Neuronal stem cell (in vitro differentiated cells): Measurements from ENCODE around the gene DPEP3.
A peak's percentile ranks its signal among the peaks of the same experiment; 100 is the strongest.

Experiments
- DNase-seq: peaks from one replicate; pipeline ENCODE4 v3.0.0-alpha.2; 2013; ENCODE audit warnings: low spot score
- H2AFZ ChIP-seq: one replicate; pipeline ENCODE4 v1.6.1; 2013; ENCODE audit warnings: mild to moderate bottlenecking, low read length, inconsistent platforms
- H2AK5ac ChIP-seq: 2 replicates; pipeline ENCODE4 v1.6.1; 2013; ENCODE audit warnings: low read depth, mild to moderate bottlenecking, inconsistent platforms, low read length, moderate library complexity, mixed read lengths
- H2BK120ac ChIP-seq: 2 replicates; pipeline ENCODE4 v1.6.1; 2013; ENCODE audit warnings: low read depth, mild to moderate bottlenecking, inconsistent platforms, low read length, moderate library complexity, mixed read lengths
- H2BK12ac ChIP-seq: one replicate; pipeline ENCODE4 v1.6.1; 2013; ENCODE audit warnings: low read length, inconsistent platforms
- H2BK15ac ChIP-seq: 2 replicates; pipeline ENCODE4 v1.6.1; 2013; ENCODE audit warnings: mild to moderate bottlenecking, low read length, inconsistent platforms, mixed read lengths
- H2BK5ac ChIP-seq: one replicate; pipeline ENCODE4 v1.6.1; 2013; ENCODE audit warnings: inconsistent platforms, mild to moderate bottlenecking, low read length, moderate library complexity
- H3K14ac ChIP-seq: one replicate; pipeline ENCODE4 v1.6.1; 2013; ENCODE audit warnings: low read length, inconsistent platforms
- H3K18ac ChIP-seq: 2 replicates; pipeline ENCODE4 v1.6.1; 2013; ENCODE audit warnings: low read length, inconsistent platforms
- H3K23ac ChIP-seq: 2 replicates; pipeline ENCODE4 v1.6.1; 2013; ENCODE audit warnings: low read depth, mild to moderate bottlenecking, mixed read lengths, low read length, inconsistent platforms; ENCODE audit not compliant: poor library complexity
- H3K27ac ChIP-seq: replicated peaks from 3 replicates; pipeline ENCODE4 v1.5.1; 2013; ENCODE audit warnings: low read length, inconsistent platforms
- H3K27me3 ChIP-seq, 3 experiments: 2 replicates each; pipeline ENCODE4 v1.6.1; 2013; ENCODE audit warnings: low read length in 3 of 3, mild to moderate bottlenecking in 2 of 3, inconsistent platforms in 1 of 3, low read depth in 1 of 3, mixed read lengths in 1 of 3, moderate library complexity in 1 of 3; ENCODE audit not compliant: control insufficient read depth in 3 of 3, insufficient read depth in 3 of 3
- H3K36me3 ChIP-seq, 2 donors: replicated peaks in 1 of 2; 2 replicates each; pipeline ENCODE4 v1.6.1; 2013; ENCODE audit warnings: low read length in 2 of 2; ENCODE audit not compliant: control insufficient read depth in 2 of 2, insufficient read depth in 2 of 2
- H3K4ac ChIP-seq: 2 replicates; pipeline ENCODE4 v1.6.1; 2013; ENCODE audit warnings: inconsistent platforms, mild to moderate bottlenecking, low read length, moderate library complexity
- H3K4me1 ChIP-seq, 2 donors: 1 replicate in 1 of 2; 2 replicates in 1 of 2; pipeline ENCODE4 v1.6.1; 2013; ENCODE audit warnings: low read length in 2 of 2, low read depth in 1 of 2; ENCODE audit not compliant: control insufficient read depth in 2 of 2, insufficient read depth in 1 of 2
- H3K4me2 ChIP-seq: one replicate; pipeline ENCODE4 v1.6.1; 2013; ENCODE audit warnings: mild to moderate bottlenecking, low read length, inconsistent platforms; ENCODE audit not compliant: insufficient read depth, poor library complexity, severe bottlenecking
- H3K4me3 ChIP-seq, 2 donors: 2 replicates each; pipeline ENCODE4 v1.5.1; 2013; ENCODE audit warnings: low read length in 2 of 2, mild to moderate bottlenecking in 2 of 2, inconsistent platforms in 1 of 2, moderate library complexity in 1 of 2
- H3K79me1 ChIP-seq: one replicate; pipeline ENCODE4 v1.6.1; 2013; ENCODE audit warnings: low read depth, mild to moderate bottlenecking, inconsistent platforms, low read length, moderate library complexity
- H3K9ac ChIP-seq: one replicate; pipeline ENCODE4 v1.6.1; 2013; ENCODE audit warnings: mild to moderate bottlenecking, low read depth, low read length, inconsistent platforms; ENCODE audit not compliant: poor library complexity
- H3K9me3 ChIP-seq, 2 donors: replicated peaks in 1 of 2; 2 replicates each; pipeline versions ENCODE3 to v1.6.1; 2013; ENCODE audit warnings: low read length in 2 of 2, mild to moderate bottlenecking in 2 of 2, inconsistent platforms in 1 of 2, low read depth in 1 of 2, mixed read lengths in 1 of 2, moderate library complexity in 1 of 2; ENCODE audit not compliant: control insufficient read depth in 2 of 2, insufficient read depth in 1 of 2
- H4K8ac ChIP-seq: one replicate; pipeline ENCODE4 v1.6.1; 2013; ENCODE audit warnings: low read depth, mild to moderate bottlenecking, inconsistent platforms, low read length, moderate library complexity
- H4K91ac ChIP-seq: one replicate; pipeline ENCODE4 v1.6.1; 2013; ENCODE audit warnings: low read length, low read depth, mild to moderate bottlenecking, inconsistent platforms; ENCODE audit not compliant: poor library complexity
- WGBS, 2 donors: extraction: QIAGEN DNeasy Blood & Tissue Kit; methylation state at CpG; one replicate each; pipeline ENCODE4 v1.1.7; 2013; ENCODE audit warnings: missing lambda C conversion rate in 2 of 2, mixed read lengths in 1 of 2; ENCODE audit not compliant: insufficient read length in 2 of 2, insufficient replicate concordance in 1 of 2; ENCODE audit errors: extremely low coverage in 2 of 2; 5-methylcytosine and 5-hydroxymethylcytosine counted together

DPEP3 gene

DNA sequence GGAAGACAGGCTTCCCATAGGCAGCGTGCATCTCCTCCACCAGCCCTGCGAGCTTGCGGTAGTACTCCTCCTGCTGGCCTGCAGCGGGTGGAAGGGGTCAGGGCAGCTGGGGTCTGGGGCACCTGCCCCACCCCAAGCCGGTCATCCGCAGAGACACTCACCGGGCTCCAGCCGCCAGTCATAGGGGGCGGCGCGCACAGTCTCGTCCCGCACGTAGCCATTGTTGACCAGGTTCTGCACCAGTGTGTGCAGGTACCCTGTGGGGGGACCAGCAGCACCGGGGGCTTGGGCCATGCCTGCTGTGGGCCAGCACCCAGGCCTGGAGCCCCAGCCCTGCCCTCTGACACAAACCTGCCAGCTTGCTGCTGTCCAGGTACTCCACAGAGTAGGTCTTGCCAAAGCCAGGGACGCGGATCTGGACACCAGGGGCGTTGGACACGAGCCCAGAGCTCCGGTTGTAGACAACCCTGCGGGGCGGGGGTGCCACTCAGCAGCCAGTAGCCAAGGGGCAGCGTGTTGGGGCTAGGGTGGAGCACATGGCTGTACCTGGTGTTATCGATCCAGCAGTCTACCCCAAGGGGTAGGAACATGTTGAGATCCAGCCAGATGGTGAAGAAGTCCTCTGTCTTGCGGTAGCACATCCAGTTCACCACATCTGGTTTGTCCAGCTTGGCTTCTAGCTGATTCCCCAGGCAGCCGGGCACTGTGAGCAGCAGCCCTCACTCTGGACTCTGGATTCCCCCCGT is 37.6 kb downstream of the DPEP3 start:
- Histone ChIP-seq H3K27ac (no peak overlapping the region), H2BK5ac (no peak overlapping the region), H3K4me3 (peak overlapping the region in 1 of 2 donors; percentile 2), H3K18ac (peak overlapping the region; percentile 28), H3K23ac (peak overlapping the region; percentile 57), H3K14ac (no peak overlapping the region), H2AFZ (no peak overlapping the region), H2AK5ac (peak overlapping the region; percentile 81), H3K4me1 (peaks cover 7 to 9% of the 10 kb centered on the region in 2 donors), H3K27me3 (no peaks in the 10 kb centered on the region), H2BK120ac (no peak overlapping the region), H4K8ac (peak overlapping the region; percentile 82), H3K9me3 (peaks cover 0 to 2% of the 10 kb centered on the region in 2 donors), H2BK15ac (no peak overlapping the region), H2BK12ac (no peak overlapping the region), H3K36me3 (peaks cover 46 to 63% of the 10 kb centered on the region in 2 donors), H3K4me2 (no peak overlapping the region), H4K91ac (no peak overlapping the region), H3K79me1 (peaks cover 18% of the 10 kb centered on the region), H3K4ac (no peak overlapping the region), H3K9ac (peak overlapping the region; percentile 60)
- no CpG with 5 or more reads among the region's 27 CpGs for WGBS, 2 donors
- no peak for DNase-seq

- Histone ChIP-seq H3K27me3 (no peaks in the 10 kb centered on the region), H2BK15ac (no peak overlapping the region), H2AK5ac (no peak overlapping the region), H3K18ac (no peak overlapping the region), H2BK5ac (no peak overlapping the region), H3K36me3 (peaks cover 40 to 58% of the 10 kb centered on the region in 2 donors), H2BK12ac (no peak overlapping the region), H2BK120ac (no peak overlapping the region), H3K23ac (no peak overlapping the region), H2AFZ (no peak overlapping the region), H3K27ac (no peak overlapping the region), H3K4me2 (no peak overlapping the region), H3K4me3 (peak overlapping the region in 1 of 2 donors; percentile 2), H3K4me1 (peaks cover 8 to 11% of the 10 kb centered on the region in 2 donors), H4K8ac (no peak overlapping the region), H3K79me1 (peaks cover 18% of the 10 kb centered on the region), H3K9ac (no peak overlapping the region), H4K91ac (no peak overlapping the region), H3K4ac (no peak overlapping the region), H3K9me3 (peaks cover 0 to 2% of the 10 kb centered on the region in 2 donors), H3K14ac (no peak overlapping the region)
- DNase-seq = no peak
- WGBS, 2 donors = no CpG with 5 or more reads among the region's 6 CpGs
These were observed 38.1 kb downstream of the DPEP3 start for GRCh38 chr16:67942200-67942509.

GRCh38 chr16:67941469-67942199 is 38.7 kb downstream of the DPEP3 start:
- Histone ChIP-seq H3K23ac (no peak overlapping the region), H2BK5ac (no peak overlapping the region), H3K27me3 (no peaks in the 10 kb centered on the region), H4K91ac (no peak overlapping the region), H2BK15ac (no peak overlapping the region), H2BK12ac (no peak overlapping the region), H3K4ac (no peak overlapping the region), H3K18ac (no peak overlapping the region), H2AFZ (no peak overlapping the region), H3K79me1 (peaks cover 15% of the 10 kb centered on the region), H2BK120ac (no peak overlapping the region), H3K4me1 (peaks cover 14 to 16% of the 10 kb centered on the region in 2 donors), H3K14ac (no peak overlapping the region), H3K9me3 (peaks cover 0 to 2% of the 10 kb centered on the region in 2 donors), H3K9ac (no peak overlapping the region), H3K4me3 (no peak overlapping the region), H3K4me2 (no peak overlapping the region), H3K36me3 (peaks cover 37 to 54% of the 10 kb centered on the region in 2 donors), H3K27ac (no peak overlapping the region), H2AK5ac (no peak overlapping the region), H4K8ac (no peak overlapping the region)
- no peak for DNase-seq
- WGBS, 2 donors = no CpG with 5 or more reads among the region's 9 CpGs

DNA sequence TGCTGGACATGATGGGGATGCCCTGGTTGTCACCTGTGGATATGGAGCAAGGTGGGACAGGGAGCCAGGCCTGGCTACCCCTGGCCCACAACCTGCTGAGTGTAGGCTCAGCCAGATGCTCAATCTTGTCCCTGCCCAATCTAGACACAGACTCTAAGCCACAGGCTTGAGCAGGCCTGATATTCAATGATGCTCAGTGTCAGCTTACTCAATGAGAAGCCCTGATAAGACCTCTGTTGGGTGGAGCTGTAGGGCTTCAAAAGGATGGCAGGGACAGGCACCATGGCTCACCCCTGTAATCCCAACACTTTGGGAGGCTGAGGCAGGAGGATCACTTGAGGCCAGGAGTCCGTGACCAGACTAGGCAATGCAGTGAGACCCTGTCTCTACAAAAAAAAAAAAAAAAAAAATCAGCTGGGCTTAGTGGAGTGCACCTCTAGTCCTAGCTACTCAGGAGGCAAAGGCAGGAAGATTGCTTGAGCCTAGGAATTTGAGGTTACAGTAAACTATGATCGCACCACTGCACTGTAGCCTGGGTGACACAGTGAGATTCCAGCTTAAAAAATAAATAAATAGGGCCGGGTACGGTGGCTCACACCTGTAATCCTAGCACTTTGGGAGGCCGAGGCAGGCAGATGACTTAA is 39.7 kb downstream of the DPEP3 start:
- peaks cover 27 to 43% of the 10 kb centered on the region in 2 donors for H3K36me3 ChIP-seq
- H3K4me1 ChIP-seq = peaks cover 14 to 17% of the 10 kb centered on the region in 2 donors
- no peaks in the 10 kb centered on the region for H3K9me3 ChIP-seq
- H3K4me3 ChIP-seq = no peak overlapping the region
- no CpG with 5 or more reads among the region's 5 CpGs for WGBS, 2 donors
- H3K27me3 ChIP-seq = no peaks in the 10 kb centered on the region
- H3K4ac ChIP-seq = no peak overlapping the region
- H4K91ac ChIP-seq = no peak overlapping the region
- no peak for DNase-seq
- no peak overlapping the region for H3K18ac ChIP-seq
- H3K9ac ChIP-seq = no peak overlapping the region
- H2BK120ac ChIP-seq = no peak overlapping the region
- H3K14ac ChIP-seq = no peak overlapping the region
- H2AK5ac ChIP-seq = no peak overlapping the region
- H3K27ac ChIP-seq = no peak overlapping the region
- H3K23ac ChIP-seq = no peak overlapping the region
- H2BK5ac ChIP-seq = no peak overlapping the region
- H2AFZ ChIP-seq = no peak overlapping the region
- no peak overlapping the region for H2BK12ac ChIP-seq
- peaks cover 14% of the 10 kb centered on the region for H3K79me1 ChIP-seq
- H2BK15ac ChIP-seq = no peak overlapping the region
- no peak overlapping the region for H4K8ac ChIP-seq
- H3K4me2 ChIP-seq = no peak overlapping the region
